GM18517 (cell line): Measurements from ENCODE around the gene SPESP1.

Experiments used
- ATAC-seq: cut with Tn5 transposase; IDR thresholded peaks from one replicate; pipeline ENCODE4 v1.9.1; 2021; ENCODE audit warnings: mild to moderate bottlenecking, moderate library complexity; ENCODE audit not compliant: unreplicated experiment

SPESP1 gene

DNA sequence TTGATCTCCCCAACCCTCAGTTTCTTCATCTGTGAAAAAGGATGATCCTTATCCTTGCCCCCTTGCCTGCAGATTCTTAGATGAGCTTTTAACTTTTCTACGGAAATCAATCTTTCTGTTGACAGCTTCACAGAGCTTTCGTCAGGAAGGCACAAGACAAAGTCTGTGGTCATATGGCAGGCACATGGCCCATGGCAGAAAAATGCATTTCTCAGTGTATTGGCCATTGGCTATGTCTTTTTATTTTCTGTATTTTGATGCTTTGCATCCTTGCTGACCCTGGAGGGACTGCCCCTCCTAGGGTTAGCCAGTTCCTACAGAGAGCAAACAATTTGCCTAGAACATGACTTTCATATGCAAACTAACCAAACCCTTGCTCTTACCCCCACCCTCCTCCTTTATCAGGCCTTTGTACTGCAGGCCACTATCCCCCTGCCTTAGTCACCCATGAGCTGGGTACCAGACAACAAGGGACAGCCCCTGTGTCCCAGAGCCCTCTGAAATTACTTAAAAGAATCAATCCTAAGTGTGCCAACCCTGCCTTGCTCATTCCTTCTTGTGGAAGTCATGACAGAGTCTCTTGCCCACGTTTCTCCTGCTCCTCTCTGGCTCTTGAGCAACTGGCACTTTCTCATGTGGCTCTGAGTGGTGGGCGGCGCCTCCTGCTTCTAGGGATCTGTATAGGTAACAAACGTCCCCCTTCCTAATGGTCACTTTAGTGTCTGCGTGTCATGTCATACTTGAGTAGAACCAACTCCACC is 60.1 kb downstream of the SPESP1 start:
- no peak for ATAC-seq

GRCh38 chr15:68990992-68991500 is 60.7 kb downstream of the SPESP1 start:
- ATAC-seq = no peak

- no peak for ATAC-seq
Measured at GRCh38 chr15:68991723-68992122, 61.4 kb downstream of the SPESP1 start.

- ATAC-seq = no peak
Measured at GRCh38 chr15:68992696-68993095, 62.4 kb downstream of the SPESP1 start.

- ATAC-seq = no peak
Measured at GRCh38 chr15:68993276-68993675, 63.0 kb downstream of the SPESP1 start.

- ATAC-seq = no peak
Measured at GRCh38 chr15:68994149-68994548, 63.8 kb downstream of the SPESP1 start.

GRCh38 chr15:68994981-68995761 is 64.8 kb downstream of the SPESP1 start:
- no peak for ATAC-seq
